GM23338 (cell line): ENCODE results near the gene GPHN. TPM values are rescaled to one million over a fixed set of nuclear protein-coding genes. Genes with fewer than 3 reads are reported as not detected.

Experiments used
- ATAC-seq: fragments of 200-7000 bp; cut with Tn5 transposase; 3 replicates; pipeline ENCODE4 v1.9.1; 2020
- DNase-seq: peaks from one replicate; pipeline ENCODE4 v3.0.0-alpha.2; 2015; ENCODE audit warnings: low spot score
- H2AFZ ChIP-seq: fragments of 200-600 bp; sonication (generic); 2 replicates; pipeline ENCODE4 v1.8.0; 2016; ENCODE audit warnings: antibody characterized with exemption, mild to moderate bottlenecking, moderate library complexity
- H3F3A ChIP-seq: fragments of 200-600 bp; sonication (generic); replicated peaks from 2 replicates; pipeline ENCODE4 v1.8.0; 2017; ENCODE audit warnings: antibody characterized with exemption, mixed run types, low read depth
- H3K27ac ChIP-seq: fragments of 200-600 bp; sonication (generic); 2 replicates; pipeline ENCODE4 v1.6.1; 2016; ENCODE audit warnings: low read depth
- H3K27me3 ChIP-seq: fragments of 200-600 bp; sonication (generic); 2 replicates; pipeline ENCODE4 v1.8.0; 2016; ENCODE audit warnings: mild to moderate bottlenecking, mixed run types, moderate library complexity; ENCODE audit not compliant: insufficient read depth
- H3K36me3 ChIP-seq: fragments of 200-600 bp; sonication (generic); 2 replicates; pipeline ENCODE4 v1.8.0; 2016; ENCODE audit warnings: mild to moderate bottlenecking; ENCODE audit not compliant: insufficient read depth
- H3K4me1 ChIP-seq: fragments of 200-600 bp; sonication (generic); 2 replicates; pipeline ENCODE4 v1.8.0; 2016; ENCODE audit warnings: mild to moderate bottlenecking, moderate library complexity; ENCODE audit not compliant: insufficient read depth
- H3K4me2 ChIP-seq: fragments of 200-600 bp; sonication (generic); 2 replicates; pipeline ENCODE4 v1.7.1; 2017; ENCODE audit warnings: mixed run types
- H3K4me3 ChIP-seq: fragments of 200-600 bp; sonication (generic); 2 replicates; pipeline ENCODE4 v1.6.1; 2016; ENCODE audit warnings: mixed run types
- H3K79me2 ChIP-seq: fragments of 200-600 bp; sonication (generic); replicated peaks from 2 replicates; pipeline ENCODE4 v1.8.0; 2017; ENCODE audit warnings: mild to moderate bottlenecking; ENCODE audit not compliant: insufficient read depth
- H3K9me2 ChIP-seq: fragments of 200-600 bp; sonication (generic); 2 replicates; pipeline ENCODE4 v1.8.0; 2017; ENCODE audit not compliant: insufficient read depth
- H4K20me1 ChIP-seq: fragments of 200-600 bp; sonication (generic); replicated peaks from 2 replicates; pipeline ENCODE4 v1.8.0; 2017; ENCODE audit warnings: mild to moderate bottlenecking; ENCODE audit not compliant: insufficient read depth
- H3K27ac Mint-ChIP-seq: 2 replicates; pipeline ENCODE4 v1.8.0; 2020; ENCODE audit warnings: inconsistent platforms, mild to moderate bottlenecking, moderate library complexity, mixed read lengths
- H3K27me3 Mint-ChIP-seq: 3 replicates; pipeline ENCODE4 v1.8.0; 2022; ENCODE audit warnings: low read depth, mild to moderate bottlenecking, moderate library complexity, mixed read lengths, inconsistent platforms; ENCODE audit not compliant: insufficient read depth, poor library complexity
- H3K36me3 Mint-ChIP-seq: 3 replicates; pipeline ENCODE4 v1.8.0; 2021; ENCODE audit warnings: low read depth, mild to moderate bottlenecking, inconsistent platforms, moderate library complexity, mixed read lengths
- H3K4me1 Mint-ChIP-seq: 3 replicates; pipeline ENCODE4 v1.8.0; 2020; ENCODE audit warnings: mild to moderate bottlenecking, inconsistent platforms, mixed read lengths
- H3K4me3 Mint-ChIP-seq: 3 replicates; pipeline ENCODE4 v1.8.0; 2021; ENCODE audit warnings: moderate library complexity, mild to moderate bottlenecking, inconsistent platforms, mixed read lengths
- H3K9me3 Mint-ChIP-seq: 3 replicates; pipeline ENCODE4 v1.8.0; 2020; ENCODE audit warnings: moderate library complexity, mild to moderate bottlenecking, inconsistent platforms, mixed read lengths
- CREB1 ChIP-seq: fragments of 250-450 bp; sonication (Bioruptor Pico); IDR thresholded peaks from 2 replicates; pipeline ENCODE4 v1.5.0; 2020; ENCODE audit warnings: low read depth, mild to moderate bottlenecking, moderate library complexity
- CTCF ChIP-seq, 2 experiments: fragments of 200-600 bp in 1 of 2; sonication (generic) in 1 of 2; conservative IDR thresholded peaks; 2 replicates each; pipeline versions ENCODE4 v1.5.1 to v1.6.1; 2016 to 2017; ENCODE audit warnings: antibody characterized with exemption in 2 of 2, low read depth in 2 of 2, mild to moderate bottlenecking in 2 of 2, moderate library complexity in 1 of 2
- ETS1 ChIP-seq: IDR thresholded peaks from 2 replicates; pipeline ENCODE4 v1.6.1; 2016; ENCODE audit warnings: antibody characterized with exemption
- EZH2 ChIP-seq: fragments of 200-600 bp; sonication (generic); IDR thresholded peaks from one replicate; pipeline ENCODE4 v1.8.0; 2017; ENCODE audit warnings: antibody characterized with exemption, mild to moderate bottlenecking, low read depth; ENCODE audit not compliant: unreplicated experiment
- EZH2phosphoT487 ChIP-seq: fragments of 200-600 bp; sonication (generic); IDR thresholded peaks from one replicate; pipeline ENCODE4 v1.8.1; 2018; ENCODE audit warnings: antibody characterized with exemption; ENCODE audit not compliant: unreplicated experiment
- JUNB ChIP-seq: IDR thresholded peaks from one replicate; pipeline ENCODE4 v1.6.1; 2016; ENCODE audit warnings: antibody characterized with exemption; ENCODE audit not compliant: unreplicated experiment
- POLR2AphosphoS5 ChIP-seq: IDR thresholded peaks from 2 replicates; pipeline ENCODE4 v1.6.1; 2016; ENCODE audit warnings: antibody characterized with exemption, low read depth
- REST ChIP-seq: IDR thresholded peaks from one replicate; pipeline ENCODE4 v1.6.1; 2018; ENCODE audit warnings: antibody characterized with exemption; ENCODE audit not compliant: unreplicated experiment
- STAT1 ChIP-seq: IDR thresholded peaks from one replicate; pipeline ENCODE4 v1.6.1; 2016; ENCODE audit warnings: antibody characterized with exemption; ENCODE audit not compliant: unreplicated experiment
- ZNF114 ChIP-seq: fragments of 250-450 bp; sonication (Bioruptor Pico); IDR thresholded peaks from 2 replicates; pipeline ENCODE4 v1.5.0; 2020; ENCODE audit warnings: mild to moderate bottlenecking, moderate library complexity
- ZNF331 ChIP-seq: fragments of 250-450 bp; sonication (Bioruptor Pico); IDR thresholded peaks from 2 replicates; pipeline ENCODE4 v1.5.0; 2020; ENCODE audit warnings: low read depth, mild to moderate bottlenecking, moderate library complexity
- ZNF462 ChIP-seq: fragments of 250-450 bp; sonication (Bioruptor Pico); IDR thresholded peaks from 2 replicates; pipeline ENCODE4 v1.5.0; 2020; ENCODE audit warnings: mild to moderate bottlenecking, moderate library complexity
- polyA plus RNA-seq: library from polyadenylated mRNA; unstranded; fragments of >200 nt; fragmentation: Nextera tagmentation; extraction: Ambion mirVana; gene quantifications from 2 replicates; pipeline ENCODE4 v1.2.1, GENCODE V29; 2016
- total RNA-seq: library from RNA; depleted of rRNA; stranded (reverse); fragments of >200 nt; shearing (Covaris generic); gene quantifications from 2 replicates; pipeline ENCODE4 v1.2.3, GENCODE V29; 2014

GPHN gene
- total and polyA plus RNA-seq, 2 experiments from 2014 or later = 17.6 to 20.6 TPM

GRCh38 chr14:66496188-66496807 is 11.6 kb upstream of the GPHN start:
- H3K4me3 ChIP-seq = no peak overlapping the region
- no peak overlapping the region for H3K4me3 Mint-ChIP-seq
- no peaks in the 10 kb centered on the region for H3K9me3 Mint-ChIP-seq
- H4K20me1 ChIP-seq = no peaks in the 10 kb centered on the region
- no peak overlapping the region for H3K4me2 ChIP-seq
- no peak for ATAC-seq
- H3F3A ChIP-seq = no peaks in the 10 kb centered on the region
- no peak for TF ChIP-seq JUNB
- TF ChIP-seq POLR2AphosphoS5 = no peak
- TF ChIP-seq ZNF462 = no peak
- TF ChIP-seq STAT1 = no peak
- TF ChIP-seq CREB1 (CRISPR knock-in tag) = no peak
- TF ChIP-seq EZH2 = no peak
- TF ChIP-seq ETS1 = no peak
- TF ChIP-seq REST = no peak
- TF ChIP-seq CTCF (conservative IDR thresholded peaks at IDR 0.05; ENCODE audit: low read depth in 2 of 2) = no peak
- no peak for TF ChIP-seq ZNF331 (CRISPR knock-in tag)
- no peak for TF ChIP-seq EZH2phosphoT487
- no peak for TF ChIP-seq ZNF114 (CRISPR knock-in tag)
- no peak overlapping the region for H3K27ac Mint-ChIP-seq
- H3K36me3 ChIP-seq = no peaks in the 10 kb centered on the region
- H3K27me3 ChIP-seq = no peaks in the 10 kb centered on the region
- no peaks in the 10 kb centered on the region for H3K36me3 Mint-ChIP-seq
- H3K4me1 Mint-ChIP-seq = peaks cover 5% of the 10 kb centered on the region; the same call in 1 of the 3 replicates
- no peak overlapping the region for H3K27ac ChIP-seq
- peaks cover 4% of the 10 kb centered on the region for H3K27me3 Mint-ChIP-seq
- no peak overlapping the region for H2AFZ ChIP-seq
- DNase-seq = no peak
- no peaks in the 10 kb centered on the region for H3K9me2 ChIP-seq
- H3K4me1 ChIP-seq = no peaks in the 10 kb centered on the region
- H3K79me2 ChIP-seq = no peaks in the 10 kb centered on the region
